Psoas muscle (tissue), 8 donors: ENCODE data around the gene ITGB3. TPM values are rescaled to one million over a fixed set of nuclear protein-coding genes. Genes with fewer than 3 reads are reported as not detected.

Experiments
- ATAC-seq, 4 donors: fragments of 200-7000 bp; cut with Tn5 transposase; one replicate each; pipeline ENCODE4 v1.9.1; 2020; ENCODE audit warnings: moderate library complexity in 3 of 4, mild to moderate bottlenecking in 2 of 4
- DNase-seq, 2 donors: peaks; one replicate each; pipeline ENCODE4 v3.0.0-alpha.2; 2020
- H3K27ac ChIP-seq: fragments of 200-600 bp; one replicate; pipeline ENCODE4 v1.8.0; 2022
- H3K27me3 ChIP-seq, 3 donors: fragments of 200-600 bp in 1 of 3; one replicate each; pipeline versions ENCODE4 v1.6.1 to v1.8.0; 2013 to 2022; ENCODE audit warnings: low read length in 2 of 3, mild to moderate bottlenecking in 2 of 3, moderate library complexity in 1 of 3; ENCODE audit not compliant: insufficient read depth in 3 of 3
- H3K36me3 ChIP-seq, 2 donors: fragments of 200-600 bp in 1 of 2; one replicate each; pipeline versions ENCODE4 v1.6.1 to v1.8.0; 2013 to 2022; ENCODE audit warnings: low read depth in 1 of 2, mild to moderate bottlenecking in 1 of 2, moderate library complexity in 1 of 2; ENCODE audit not compliant: insufficient read depth in 1 of 2
- H3K4me1 ChIP-seq: fragments of 200-600 bp; one replicate; pipeline ENCODE4 v1.8.0; 2022
- H3K4me3 ChIP-seq: fragments of 200-600 bp; one replicate; pipeline ENCODE4 v1.8.0; 2022; ENCODE audit warnings: mild to moderate bottlenecking
- H3K9me3 ChIP-seq: fragments of 200-600 bp; one replicate; pipeline ENCODE4 v1.8.0; 2022
- CTCF ChIP-seq: fragments of 200-600 bp; IDR thresholded peaks from one replicate; pipeline ENCODE4 v1.8.0; 2022; ENCODE audit warnings: antibody characterized with exemption
- WGBS, 3 donors: extraction: QIAGEN DNeasy Blood & Tissue Kit; methylation state at CpG; one replicate each; pipeline versions ENCODE4 v1.1.6 to v1.1.7; 2013; 5-methylcytosine and 5-hydroxymethylcytosine counted together
- intact Hi-C, 2 donors: fragments of 100-400 bp; cut with DNase I; formaldehyde crosslinking; loops; one replicate each; pipeline versions ENCODE4 v1.11.0 to v1.14.2; 2022
- polyA plus RNA-seq, 3 donors: library from polyadenylated mRNA; stranded (reverse); fragments of 200-250 nt; gene quantifications; one replicate each; pipeline ENCODE4 v1.2.3, GENCODE V29; 2013
- total RNA-seq, 4 donors: library from RNA; stranded (reverse); fragmentation: NEBNext Ultra II Directional in 2 of 4; extraction: Animal tissue kit (Norgen Biotek cat#: 25700) in 2 of 4; gene quantifications; one replicate each; pipeline versions ENCODE4 v1.2.1 to v1.2.4, GENCODE V29; 2021 to 2023
- donor health status: healthy with polysubstance abuse.
- donor health status: DM: no; HTN: no; CAD: no; lungs with moderate emphysema.
- donor health status: Bipolar disorder and iron deficiency.
- donor health status: healthy.
- donor health status: DM: yes; HTN: yes; CAD: no.
- donor health status: DM: no; HTN: no; CAD: no.
- donor health status: DM: no; HTN: no; CAD: no.
- donor health status: DM: yes; HTN: yes; CAD: no.

The ITGB3 gene
- total and polyA plus RNA-seq, 7 donors: 0.32 to 5.4 (median 1.5) TPM

- peaks cover 0 to 2% of the 10 kb centered on the region in 2 donors for H3K36me3 ChIP-seq
- ATAC-seq (no peak), DNase-seq (no peak)
- intact Hi-C loops: no loop called here
- H3K9me3 ChIP-seq: no peaks in the 10 kb centered on the region
- no peak overlapping the region for H3K4me3 ChIP-seq
- no peak overlapping the region for H3K27ac ChIP-seq
- no peak for TF ChIP-seq CTCF
- H3K27me3 ChIP-seq: no peaks in the 10 kb centered on the region
- WGBS, 3 donors: 97 to 100% (median 100%) methylated on average over 1 of the region's 1 CpG
- no peaks in the 10 kb centered on the region for H3K4me1 ChIP-seq
These were observed 35.7 kb downstream of the ITGB3 start for GRCh38 chr17:47289302-47289701.

GRCh38 chr17:47290870-47291241 is 37.2 kb downstream of the ITGB3 start:
- Histone ChIP-seq H3K27me3 (no peaks in the 10 kb centered on the region), H3K4me3 (no peak overlapping the region), H3K27ac (no peak overlapping the region), H3K9me3 (no peaks in the 10 kb centered on the region), H3K4me1 (no peaks in the 10 kb centered on the region), H3K36me3 (no peaks in the 10 kb centered on the region)
- DNase-seq: no peak
- WGBS, 3 donors: 64 to 74% (median 68%) methylated on average over 5 of the region's 5 CpGs
- ATAC-seq: no peak
- intact Hi-C loops: no loop called here
- no peak for TF ChIP-seq CTCF

- intact Hi-C loops: no loop called here
- Histone ChIP-seq H3K27me3 (no peaks in the 10 kb centered on the region), H3K4me3 (no peak overlapping the region), H3K36me3 (no peaks in the 10 kb centered on the region), H3K4me1 (no peaks in the 10 kb centered on the region), H3K27ac (no peak overlapping the region), H3K9me3 (no peaks in the 10 kb centered on the region)
- 76 to 78% (median 77%) methylated on average over 8 of the region's 8 CpGs for WGBS, 3 donors
- ATAC-seq: no peak
- no peak for TF ChIP-seq CTCF
- no peak for DNase-seq
These were observed 37.7 kb downstream of the ITGB3 start for GRCh38 chr17:47291242-47291873.

- ATAC-seq (no peak), DNase-seq (no peak)
- intact Hi-C loops: no loop called here
- Histone ChIP-seq H3K9me3 (no peaks in the 10 kb centered on the region), H3K27me3 (no peaks in the 10 kb centered on the region), H3K4me1 (no peaks in the 10 kb centered on the region), H3K27ac (no peak overlapping the region), H3K36me3 (no peaks in the 10 kb centered on the region), H3K4me3 (no peak overlapping the region)
- WGBS, 3 donors: 93% methylated on average over 14 of the region's 14 CpGs
- TF ChIP-seq CTCF: no peak
These were observed 38.6 kb downstream of the ITGB3 start for GRCh38 chr17:47292206-47292605.
